Fibroblast of skin of back (primary cell): Measurements from ENCODE around the gene IL4I1.

Experiments used
- DNase-seq: peaks from one replicate; pipeline ENCODE4 v3.0.0-alpha.2; 2013

IL4I1 gene

GRCh38 chr19:49894879-49895565 is 1.7 kb downstream of the IL4I1 start:
- DNase-seq = no peak

GRCh38 chr19:49894011-49894664 is 2.5 kb downstream of the IL4I1 start:
- DNase-seq = no peak

DNA sequence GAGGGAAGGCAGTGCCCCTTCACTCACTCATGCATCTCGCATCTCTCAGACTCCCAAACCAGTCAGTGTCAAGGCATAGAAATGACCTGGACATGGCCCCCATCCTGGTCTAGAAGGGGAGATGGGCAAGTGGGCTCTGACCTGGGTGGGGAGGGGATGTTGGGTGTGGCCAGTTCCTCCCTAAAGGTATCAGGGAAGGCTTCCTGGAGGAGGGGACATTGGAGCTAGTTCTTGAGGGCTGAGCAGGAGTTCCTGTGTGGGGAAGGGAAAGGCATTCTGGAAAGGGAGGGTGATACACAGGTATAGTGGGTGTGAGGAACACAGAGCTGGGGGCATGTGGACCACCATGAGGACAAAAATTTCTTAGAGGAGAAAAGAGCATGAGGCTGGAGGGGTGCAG is 4.0 kb downstream of the IL4I1 start:
- DNase-seq = no peak

DNA sequence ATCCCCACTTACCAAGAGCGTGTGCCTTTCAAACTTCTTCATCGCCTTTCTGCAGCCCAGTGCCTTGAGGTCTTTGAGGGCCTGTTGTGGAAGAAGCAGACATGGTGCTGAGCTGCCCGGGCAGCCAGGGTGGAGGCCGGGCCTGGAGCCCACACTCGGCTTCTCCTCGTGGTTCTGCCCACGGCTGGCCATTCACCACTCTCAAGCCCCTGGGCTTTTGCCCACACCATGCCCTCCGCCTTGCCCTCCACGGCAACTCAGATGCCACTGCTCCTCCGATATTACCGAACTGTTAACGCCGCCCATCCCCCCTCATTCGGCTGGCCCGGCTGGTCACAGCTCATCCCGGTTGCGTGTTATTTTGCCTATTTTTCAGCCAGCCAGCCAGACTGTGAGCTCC is 5.3 kb downstream of the IL4I1 start:
- no peak for DNase-seq

- no peak for DNase-seq
Measured at GRCh38 chr19:49890349-49891311, 6.1 kb downstream of the IL4I1 start.

DNA sequence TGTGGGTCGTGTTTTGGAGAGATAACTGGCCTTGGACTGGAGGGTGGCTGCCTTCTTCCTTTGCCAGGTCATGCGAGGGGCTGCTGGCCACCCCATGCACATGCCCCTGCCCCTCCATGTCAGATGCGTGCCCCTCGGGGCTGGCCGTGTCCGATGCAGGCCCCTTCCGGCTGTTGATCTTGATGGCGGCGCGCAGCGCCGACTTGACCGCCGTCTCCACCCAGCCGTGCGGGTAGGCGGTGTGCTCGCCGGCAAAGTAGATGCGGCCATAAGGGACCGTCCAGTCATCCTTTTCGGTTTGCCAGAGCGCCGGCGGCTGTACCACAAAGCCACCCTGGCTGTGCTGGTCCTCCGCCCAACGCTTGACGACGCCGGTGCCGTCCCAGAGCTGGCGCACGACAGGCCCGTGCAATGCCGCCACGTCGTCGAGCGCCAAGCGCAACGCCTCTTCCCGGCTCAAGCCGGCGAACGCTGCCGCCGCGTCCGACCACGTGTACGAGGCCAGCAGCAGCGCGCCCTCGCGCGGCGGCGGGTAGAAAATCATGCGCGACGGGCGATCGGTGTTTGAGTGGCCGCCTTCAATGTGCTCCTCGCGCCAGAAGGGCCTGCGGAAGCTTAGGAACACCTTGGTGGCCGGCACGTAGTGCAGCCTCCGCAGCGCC is 6.9 kb downstream of the IL4I1 start:
- DNase-seq = peak; percentile 72

- no peak for DNase-seq
Measured at GRCh38 chr19:49889038-49889686, 7.5 kb downstream of the IL4I1 start.

DNA sequence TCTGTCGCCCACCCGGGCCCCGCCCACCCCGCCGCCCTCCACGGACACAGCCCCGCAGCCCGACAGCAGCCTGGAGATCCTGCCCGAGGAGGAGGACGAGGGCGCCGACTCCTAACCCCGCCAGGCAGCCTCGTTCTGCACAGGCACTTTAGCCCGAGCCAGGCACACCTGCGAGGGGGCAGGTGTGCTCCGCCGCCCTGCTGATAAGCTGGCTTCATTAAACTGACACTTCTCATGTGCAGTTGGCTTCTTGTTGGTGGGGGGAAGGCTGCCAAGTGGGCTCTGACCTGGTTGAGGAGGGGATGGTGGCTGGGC is 8.2 kb downstream of the IL4I1 start:
- DNase-seq = no peak

DNA sequence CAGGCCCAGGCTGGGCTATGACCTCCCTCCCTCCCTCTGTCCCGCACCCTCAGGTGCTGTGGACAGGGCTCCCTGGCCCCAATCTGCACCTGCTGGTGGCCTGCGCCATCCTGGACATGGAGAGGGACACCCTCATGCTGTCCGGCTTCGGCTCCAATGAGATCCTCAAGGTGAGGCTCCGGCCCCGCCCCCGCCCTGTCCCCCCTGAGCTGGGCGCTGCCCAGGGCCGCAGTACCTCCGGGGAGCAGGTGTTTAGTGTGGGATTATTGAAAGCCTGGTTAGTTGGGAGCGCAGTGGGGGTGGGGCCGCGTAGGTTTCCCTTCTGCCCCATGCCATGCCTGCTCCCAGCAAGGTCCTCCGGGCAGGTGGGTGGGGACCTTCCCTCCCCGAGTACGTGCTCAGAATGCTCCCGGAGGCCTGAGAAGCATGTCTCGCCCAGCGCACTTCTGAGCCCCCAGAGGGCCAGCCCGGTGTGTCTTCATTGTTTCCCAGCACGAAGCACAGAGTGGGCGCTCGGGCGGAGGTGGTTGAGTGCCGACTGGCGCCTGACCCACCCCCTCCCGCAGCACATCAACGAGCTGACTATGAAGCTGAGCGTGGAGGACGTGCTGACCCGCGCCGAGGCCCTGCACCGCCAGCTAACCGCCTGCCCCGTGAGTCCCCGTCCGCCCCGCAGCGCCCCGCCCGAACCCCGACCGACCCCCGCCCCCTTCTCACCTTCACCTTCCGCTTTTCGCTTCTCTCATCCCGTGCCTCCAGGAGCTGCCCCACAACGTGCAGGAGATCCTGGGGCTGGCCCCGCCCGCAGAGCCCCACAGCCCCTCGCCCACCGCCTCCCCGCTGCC is 8.8 kb downstream of the IL4I1 start:
- no peak for DNase-seq

- no peak for DNase-seq
Measured at GRCh38 chr19:49887037-49887664, 9.5 kb downstream of the IL4I1 start.

GRCh38 chr19:49884760-49885159 is 11.9 kb downstream of the IL4I1 start:
- no peak for DNase-seq

DNA sequence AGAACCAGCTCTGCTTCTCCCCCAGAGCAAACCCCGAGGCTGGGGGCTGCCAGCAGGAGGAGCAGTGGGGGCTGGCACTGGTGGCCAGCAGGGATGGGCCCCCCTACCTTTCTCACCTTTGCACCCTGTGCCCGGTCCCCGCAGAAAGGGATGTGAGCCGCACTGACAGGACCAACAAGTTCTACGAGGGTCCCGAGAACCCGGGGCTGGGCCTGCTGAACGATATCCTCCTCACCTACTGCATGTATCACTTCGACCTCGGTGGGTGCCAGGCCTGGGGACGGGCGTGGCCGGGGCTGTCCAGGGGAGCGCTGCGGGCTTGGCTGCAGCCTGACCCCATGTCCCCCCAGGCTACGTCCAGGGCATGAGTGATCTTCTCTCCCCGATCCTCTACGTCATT is 12.6 kb downstream of the IL4I1 start:
- DNase-seq = no peak

DNA sequence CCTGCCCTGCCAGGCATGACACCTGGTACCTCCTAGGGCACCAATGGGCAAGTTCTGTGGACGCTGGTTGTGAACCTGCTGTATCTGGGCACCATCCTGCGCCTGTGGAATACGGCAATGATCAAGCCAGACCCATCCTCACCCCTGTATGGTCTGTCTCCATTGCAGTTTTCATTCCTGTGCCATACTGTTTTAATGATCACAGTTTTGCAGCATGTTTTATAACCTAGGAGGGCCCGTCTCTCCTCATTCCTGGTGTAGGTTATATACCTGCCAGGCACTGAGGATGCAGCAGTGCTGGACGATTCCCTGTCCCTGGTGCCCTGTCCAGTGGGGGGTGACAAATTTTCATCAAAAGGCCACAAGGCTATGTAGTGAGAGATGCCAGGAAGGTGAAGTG is 13.6 kb downstream of the IL4I1 start:
- DNase-seq = no peak

DNA sequence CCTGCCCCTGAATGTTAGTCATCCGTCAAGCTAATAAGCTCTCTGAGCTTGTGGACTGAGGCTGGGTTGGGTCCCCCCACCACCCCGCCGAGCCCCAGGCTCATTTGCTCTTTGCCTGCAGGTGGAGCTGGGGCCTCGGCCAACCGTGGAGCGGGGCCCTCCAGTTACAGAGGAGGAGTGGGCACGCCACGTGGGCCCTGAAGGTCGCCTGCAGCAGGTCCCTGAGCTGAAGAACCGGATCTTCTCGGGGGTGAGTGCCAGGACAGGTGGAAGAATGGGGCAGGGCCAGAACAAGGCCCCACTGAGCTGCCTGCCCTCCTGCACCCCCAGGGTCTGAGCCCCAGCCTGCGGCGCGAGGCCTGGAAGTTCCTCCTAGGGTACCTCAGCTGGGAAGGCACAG is 14.0 kb downstream of the IL4I1 start:
- DNase-seq = no peak

DNA sequence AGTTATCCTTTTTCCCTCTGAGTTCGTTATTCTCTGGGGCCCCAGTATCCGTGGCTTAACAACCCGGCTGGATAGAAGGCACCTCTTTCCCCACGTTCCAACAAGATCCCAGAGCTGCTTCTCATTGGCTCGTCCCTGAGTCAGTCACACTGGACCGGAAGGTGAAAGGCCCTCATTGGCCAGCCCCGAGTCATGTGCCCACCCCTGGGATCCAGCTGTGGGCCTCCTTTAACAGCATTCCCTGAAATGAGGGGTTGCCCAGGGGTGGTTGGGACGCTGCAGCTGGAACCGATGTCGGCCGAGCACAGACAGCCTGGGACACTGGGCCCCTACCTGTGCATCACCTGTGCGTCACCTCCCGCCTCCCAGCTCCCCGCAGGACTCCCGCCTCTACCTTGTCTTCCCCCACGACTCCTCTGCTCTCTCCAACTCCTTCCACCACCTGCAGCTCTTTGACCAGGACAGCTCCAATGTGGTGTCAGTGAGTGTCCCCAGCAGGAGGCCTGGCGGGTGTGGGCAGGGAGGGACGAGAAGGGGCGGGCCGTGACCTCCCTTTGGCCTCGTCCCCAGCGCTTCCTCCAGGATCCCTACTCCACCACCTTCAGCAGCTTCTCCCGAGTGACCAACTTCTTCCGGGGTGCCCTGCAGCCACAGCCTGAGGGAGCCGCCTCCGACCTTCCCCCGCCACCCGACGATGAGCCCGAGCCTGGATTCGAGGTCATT is 14.9 kb downstream of the IL4I1 start:
- DNase-seq = no peak

GRCh38 chr19:49881186-49881585 is 15.5 kb downstream of the IL4I1 start:
- no peak for DNase-seq

- DNase-seq = no peak
Measured at GRCh38 chr19:49880162-49880869, 16.4 kb downstream of the IL4I1 start.

GRCh38 chr19:49879243-49879963 is 17.3 kb downstream of the IL4I1 start:
- DNase-seq = no peak

GRCh38 chr19:49878744-49879070 is 18.0 kb downstream of the IL4I1 start:
- DNase-seq = no peak
